ENCODE data around the gene PSME1. TPM values are rescaled to one million over a fixed set of nuclear protein-coding genes. Genes with fewer than 3 reads are reported as not detected.

The PSME1 gene
- total and polyA plus RNA-seq, 2 of the 13 experiments (the other 11 are each of a cell fraction or from before 2014, with no cell fraction given): 159 to 608 TPM

- TF ChIP-seq ZXDC (CRISPR knock-in tag; IDR thresholded peaks at IDR 0.05) (no peak), ZNF710 (CRISPR knock-in tag; IDR thresholded peaks at IDR 0.05; ENCODE audit: borderline replicate concordance) (peak; percentile 87; the same call in 1 of the 2 replicates), SSRP1 (CRISPR knock-in tag; IDR thresholded peaks at IDR 0.05) (no peak; the same call in 1 of the 2 replicates), ZNF790 (CRISPR knock-in tag; IDR thresholded peaks at IDR 0.05; ENCODE audit: borderline replicate concordance) (peak; percentile 86), ZNF615 (CRISPR knock-in tag; IDR thresholded peaks at IDR 0.05; ENCODE audit: borderline replicate concordance) (peak; percentile 98), SMC3 (IDR thresholded peaks at IDR 0.05; ENCODE audit: low read length) (peak; percentile 16; the same call in 1 of the 2 replicates), ZSCAN25 (CRISPR knock-in tag; IDR thresholded peaks at IDR 0.05) (peak; percentile 98), THAP8 (CRISPR knock-in tag; IDR thresholded peaks at IDR 0.05; ENCODE audit: borderline replicate concordance) (no peak; the same call in 1 of the 2 replicates), ZNF263 (CRISPR knock-in tag; IDR thresholded peaks at IDR 0.05) (peak; percentile 80; the same call in 1 of the 2 replicates), ZBTB7A (CRISPR knock-in tag; IDR thresholded peaks at IDR 0.05) (peak; percentile 95), ZNF558 (CRISPR knock-in tag; IDR thresholded peaks at IDR 0.05; ENCODE audit: borderline replicate concordance) (no peak), HNF1A (IDR thresholded peaks at IDR 0.05; ENCODE audit: low read depth) (peak; percentile 98), HNF1A (CRISPR knock-in tag; IDR thresholded peaks at IDR 0.05; ENCODE audit: borderline replicate concordance) (peak; percentile 100), MTF1 (CRISPR knock-in tag; IDR thresholded peaks at IDR 0.05) (peak; percentile 94), ZFP37 (CRISPR knock-in tag; IDR thresholded peaks at IDR 0.05; ENCODE audit: borderline replicate concordance) (peak; percentile 90), ZNF160 (CRISPR knock-in tag; IDR thresholded peaks at IDR 0.05) (peak; percentile 95), SOX13 (IDR thresholded peaks at IDR 0.05) (peak; percentile 75), SOX13 (CRISPR knock-in tag; conservative IDR thresholded peaks at IDR 0.05 in 1 of 2, IDR thresholded peaks at IDR 0.05 in 1 of 2) (peak; percentile 90 to 99)
These were observed 22.0 kb upstream of the PSME1 start (continued) for GRCh38 chr14:24113801-24114531.

Data from HepG2 (cell line).